HG03159 (cell line): ENCODE data around the gene CENPV.
"Not testable (repeated sequence)": the region's sequence is repeated elsewhere in the genome, so short reads cannot be mapped to it uniquely, and the experiment has no call there.

Experiments used
- ATAC-seq: cut with Tn5 transposase; IDR thresholded peaks from one replicate; pipeline ENCODE4 v1.9.1; 2021; ENCODE audit warnings: mild to moderate bottlenecking, moderate library complexity; ENCODE audit not compliant: unreplicated experiment

The CENPV gene

GRCh38 chr17:16353317-16354174 is at the start of gene CENPV:
Gene CENPV (minus strand): TSS chr17:16353469. CDS start chr17:16353436, 33 bp downstream.
- peak; percentile 67 for ATAC-seq

DNA sequence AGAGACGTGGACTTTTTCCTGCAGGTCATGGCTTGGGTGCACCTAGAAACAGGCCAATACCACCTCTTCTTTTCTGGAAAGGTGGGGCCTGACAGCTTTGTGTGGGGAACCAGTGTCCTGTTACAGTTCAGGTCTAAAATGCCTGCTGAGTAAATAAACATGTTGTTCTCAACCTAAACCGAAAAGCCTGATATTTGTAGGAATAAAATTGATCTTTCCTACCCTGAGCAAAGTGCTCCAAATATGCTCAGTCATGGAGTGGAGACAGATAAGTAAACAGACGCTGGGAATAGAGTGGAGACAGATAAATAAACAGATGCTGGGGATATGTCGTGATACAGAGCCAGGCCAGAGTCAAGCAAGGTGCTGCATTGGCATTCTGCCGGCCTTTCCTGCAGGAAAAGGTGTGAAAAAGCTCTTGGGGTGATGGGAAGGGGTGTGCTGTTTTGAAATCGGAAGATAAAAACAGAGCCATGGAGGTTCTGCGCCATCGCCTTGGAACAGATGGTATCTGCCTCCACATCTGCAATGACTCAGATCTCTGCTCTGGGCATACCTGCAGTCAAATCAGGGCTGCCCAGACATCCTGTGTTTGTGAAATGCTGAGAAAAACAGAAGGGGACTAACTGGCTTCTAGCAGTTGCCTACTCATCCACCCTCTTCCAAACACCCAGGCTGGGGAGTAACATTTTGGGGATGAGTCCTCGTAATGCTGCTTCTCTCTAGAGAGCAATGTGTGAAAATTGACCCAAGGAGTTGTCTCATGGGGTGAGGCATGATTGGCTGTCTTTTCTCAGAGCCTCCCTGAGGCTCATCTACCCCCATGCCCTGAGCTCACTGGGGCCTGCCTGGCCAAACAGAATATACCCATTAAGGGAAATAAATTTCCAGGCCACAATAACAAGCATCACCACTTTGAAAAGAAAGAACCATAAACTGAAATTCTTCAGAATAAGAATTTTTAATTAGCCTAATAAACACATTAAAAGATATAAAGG is 45.3 kb upstream of the CENPV start:
- ATAC-seq, result peak; percentile 76

GRCh38 chr17:16396693-16397092 is 43.4 kb upstream of the CENPV start:
- not testable (repeated sequence) for ATAC-seq

DNA sequence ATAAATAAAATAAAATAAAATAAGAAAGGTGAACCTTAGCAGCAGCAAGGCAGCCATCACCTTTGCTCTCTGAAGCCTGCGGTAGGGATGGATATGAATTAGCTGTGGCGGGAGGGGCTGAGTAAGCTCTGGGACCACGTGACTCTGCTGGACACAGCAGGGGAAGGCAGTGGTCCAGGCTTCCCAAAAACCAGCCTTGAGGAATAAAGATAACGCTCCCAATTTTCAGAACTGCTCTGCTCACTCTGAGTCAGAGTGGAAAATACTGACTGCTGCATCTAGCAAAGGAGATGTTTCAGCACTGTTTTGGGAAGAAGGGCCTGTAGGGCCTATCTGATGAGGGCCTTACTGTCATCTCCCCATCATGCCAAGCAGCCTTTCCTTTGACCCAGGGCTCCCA is 42.6 kb upstream of the CENPV start:
- ATAC-seq, result not testable (repeated sequence)

GRCh38 chr17:16392491-16392890 is 39.2 kb upstream of the CENPV start:
- not testable (repeated sequence) for ATAC-seq

DNA sequence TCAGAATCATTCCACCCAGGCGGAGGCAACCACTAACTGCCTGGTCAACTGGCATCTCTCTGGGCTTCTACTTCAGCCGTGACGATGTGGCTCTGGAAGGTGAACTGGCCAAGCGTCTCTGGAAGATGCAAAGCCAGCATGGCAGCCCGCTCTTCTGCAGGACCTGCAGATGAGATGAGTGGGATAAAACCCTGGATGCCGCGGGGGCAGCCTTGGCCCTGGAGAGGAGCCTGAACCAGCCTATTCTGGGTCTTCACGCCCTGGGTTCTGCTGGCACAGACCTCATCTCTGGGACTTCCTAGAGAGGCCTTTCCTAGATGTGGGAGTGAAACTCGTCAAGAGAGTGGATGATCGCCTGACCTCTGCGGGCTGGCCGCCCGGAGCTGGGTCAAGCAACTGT is 38.2 kb upstream of the CENPV start:
- no peak for ATAC-seq

DNA sequence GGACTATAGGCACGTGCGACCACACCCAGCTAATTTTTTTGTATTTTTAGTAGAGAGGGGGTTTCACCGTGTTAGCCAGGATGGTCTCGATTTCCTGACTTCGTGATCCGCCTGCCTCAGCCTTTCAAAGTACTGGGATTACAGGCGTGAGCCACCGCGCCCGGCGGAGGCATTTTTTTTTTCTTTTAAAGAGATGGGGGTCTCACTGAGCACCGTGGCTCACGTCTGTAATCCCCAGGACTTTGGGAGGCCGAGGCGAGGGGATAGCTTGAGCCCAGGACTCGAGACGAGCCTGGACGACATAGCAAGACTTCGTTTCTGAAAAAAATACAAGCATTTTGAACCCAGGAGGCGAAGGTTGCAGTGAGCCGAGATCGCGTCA is 32.8 kb upstream of the CENPV start:
- not testable (repeated sequence) for ATAC-seq

- no peak for ATAC-seq
Observed at GRCh38 chr17:16384557-16384956, 31.3 kb upstream of the CENPV start.

- ATAC-seq, result no peak
Observed at GRCh38 chr17:16383772-16384287, 30.6 kb upstream of the CENPV start.

DNA sequence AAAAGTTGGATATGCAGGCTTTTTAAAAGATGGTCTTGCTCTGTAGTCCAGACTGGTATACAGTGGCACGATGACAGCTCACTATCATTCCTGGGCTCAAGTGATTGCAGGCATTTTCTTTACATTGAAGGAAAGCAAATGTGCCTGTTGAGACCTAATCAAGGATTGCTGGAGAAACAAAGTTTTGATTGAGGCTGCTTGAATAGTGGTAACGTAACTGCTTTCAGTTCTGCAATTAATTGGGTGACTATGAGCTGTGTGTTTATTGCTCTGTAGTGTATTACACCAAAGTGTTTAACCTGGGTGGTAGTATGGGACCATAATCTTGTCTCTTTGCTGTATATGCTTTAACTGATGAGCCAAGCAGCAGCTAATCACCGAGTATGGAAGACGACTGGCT is 29.9 kb upstream of the CENPV start:
- ATAC-seq, result no peak

DNA sequence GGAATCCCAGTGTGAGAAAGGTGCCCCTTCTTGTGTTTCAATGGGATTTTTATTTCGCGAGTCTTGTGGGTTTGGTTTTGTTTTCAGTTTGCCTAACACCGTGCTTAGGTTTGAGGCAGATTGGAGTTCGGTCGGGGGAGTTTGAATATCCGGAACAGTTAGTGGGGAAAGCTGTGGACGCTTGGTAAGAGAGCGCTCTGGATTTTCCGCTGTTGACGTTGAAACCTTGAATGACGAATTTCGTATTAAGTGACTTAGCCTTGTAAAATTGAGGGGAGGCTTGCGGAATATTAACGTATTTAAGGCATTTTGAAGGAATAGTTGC is 28.2 kb upstream of the CENPV start:
- ATAC-seq, result no peak

DNA sequence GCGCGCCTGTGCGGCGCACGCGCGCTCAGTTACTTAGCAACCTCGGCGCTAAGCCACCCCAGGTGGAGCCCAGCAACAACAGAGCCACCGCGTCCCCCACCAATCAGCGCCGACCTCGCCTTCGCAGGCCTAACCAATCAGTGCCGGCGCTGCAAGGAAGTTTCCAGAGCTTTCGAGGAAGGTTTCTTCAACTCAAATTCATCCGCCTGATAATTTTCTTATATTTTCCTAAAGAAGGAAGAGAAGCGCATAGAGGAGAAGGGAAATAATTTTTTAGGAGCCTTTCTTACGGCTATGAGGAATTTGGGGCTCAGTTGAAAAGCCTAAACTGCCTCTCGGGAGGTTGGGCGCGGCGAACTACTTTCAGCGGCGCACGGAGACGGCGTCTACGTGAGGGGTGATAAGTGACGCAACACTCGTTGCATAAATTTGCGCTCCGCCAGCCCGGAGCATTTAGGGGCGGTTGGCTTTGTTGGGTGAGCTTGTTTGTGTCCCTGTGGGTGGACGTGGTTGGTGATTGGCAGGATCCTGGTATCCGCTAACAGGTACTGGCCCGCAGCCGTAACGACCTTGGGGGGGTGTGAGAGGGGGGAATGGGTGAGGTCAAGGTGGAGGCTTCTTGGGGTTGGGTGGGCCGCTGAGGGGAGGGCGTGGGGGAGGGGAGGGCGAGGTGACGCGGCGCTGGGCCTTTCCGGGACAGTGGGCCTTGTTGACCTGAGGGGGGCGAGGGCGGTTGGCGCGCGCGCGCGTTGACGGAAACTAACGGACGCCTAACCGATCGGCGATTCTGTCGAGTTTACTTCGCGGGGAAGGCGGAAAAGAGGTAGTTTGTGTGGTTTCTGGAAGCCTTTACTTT is 27.6 kb upstream of the CENPV start, which contains the start of gene UBB:
Gene UBB, plus strand, starts transcription at position 452 of the 856 bp plus-strand sequence. CDS start 817 bp downstream, outside the sequence.
- peak; percentile 93 for ATAC-seq

DNA sequence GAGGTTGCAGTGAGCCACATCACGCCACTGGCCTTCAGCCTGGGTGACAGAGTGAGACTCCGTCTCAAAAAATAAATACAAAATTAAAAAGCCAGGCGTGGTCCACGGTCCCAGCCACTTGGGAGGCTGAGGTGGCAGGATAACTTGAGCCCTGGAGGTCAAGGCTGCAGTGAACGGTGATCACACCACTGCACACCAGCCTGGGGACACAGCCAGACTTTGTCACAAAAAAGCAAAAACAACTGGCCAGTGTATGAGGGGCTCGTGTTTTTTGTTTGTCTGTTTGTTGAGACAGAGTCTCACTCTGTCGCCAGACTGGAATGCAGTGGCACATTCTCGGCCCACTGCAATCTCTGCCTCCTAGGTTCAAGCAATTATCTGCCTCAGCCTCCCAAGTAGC is 26.4 kb upstream of the CENPV start:
- no peak for ATAC-seq

DNA sequence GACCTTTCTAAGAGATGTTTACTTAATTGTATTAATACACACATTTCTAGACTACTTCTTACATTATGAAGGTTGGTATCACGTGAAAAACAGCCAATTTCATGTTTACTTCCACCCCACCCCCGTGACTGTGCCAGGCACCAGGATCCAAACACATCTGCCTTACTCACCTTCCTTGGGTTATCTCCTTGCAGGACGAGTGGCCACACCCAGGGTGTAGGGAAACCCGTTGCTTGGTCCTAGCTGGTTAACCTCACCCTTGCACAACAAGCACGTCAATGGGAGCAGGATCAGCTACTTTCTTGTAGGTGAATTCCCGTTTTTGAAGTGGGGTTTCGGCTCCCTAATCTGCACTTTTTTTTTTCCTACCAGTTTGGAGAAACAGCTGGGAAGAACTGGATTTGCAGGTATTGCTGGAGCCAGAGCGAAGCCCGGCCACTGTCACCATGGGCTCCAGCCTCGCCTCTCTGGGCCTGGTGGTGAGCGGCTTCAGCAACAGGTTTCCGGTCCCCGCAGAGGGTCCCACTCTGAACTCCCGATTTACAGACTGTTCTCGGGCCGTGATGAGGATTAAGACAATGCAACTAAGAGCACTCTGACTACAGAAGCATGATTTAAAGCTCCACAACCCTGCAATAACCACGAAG is 25.5 kb upstream of the CENPV start:
- ATAC-seq, result no peak

DNA sequence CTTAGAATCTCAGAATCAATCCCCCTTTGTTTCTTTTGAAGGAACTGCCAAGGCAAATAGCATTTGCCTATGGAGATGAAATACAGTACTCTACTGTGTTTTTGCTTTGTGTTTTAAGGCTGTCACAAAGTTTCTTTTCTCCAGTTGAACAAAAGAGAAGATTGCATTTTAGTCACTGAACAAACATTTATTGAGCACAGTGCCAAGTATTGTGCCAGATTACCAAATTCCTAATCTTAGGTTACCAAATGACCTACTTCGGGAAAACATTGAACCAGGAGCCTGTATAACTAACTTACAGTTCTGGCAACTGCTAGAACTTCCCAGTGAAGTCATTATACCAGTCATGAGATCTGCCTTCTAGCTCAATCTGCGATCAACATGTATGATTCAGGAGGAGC is 24.7 kb upstream of the CENPV start:
- no peak for ATAC-seq

DNA sequence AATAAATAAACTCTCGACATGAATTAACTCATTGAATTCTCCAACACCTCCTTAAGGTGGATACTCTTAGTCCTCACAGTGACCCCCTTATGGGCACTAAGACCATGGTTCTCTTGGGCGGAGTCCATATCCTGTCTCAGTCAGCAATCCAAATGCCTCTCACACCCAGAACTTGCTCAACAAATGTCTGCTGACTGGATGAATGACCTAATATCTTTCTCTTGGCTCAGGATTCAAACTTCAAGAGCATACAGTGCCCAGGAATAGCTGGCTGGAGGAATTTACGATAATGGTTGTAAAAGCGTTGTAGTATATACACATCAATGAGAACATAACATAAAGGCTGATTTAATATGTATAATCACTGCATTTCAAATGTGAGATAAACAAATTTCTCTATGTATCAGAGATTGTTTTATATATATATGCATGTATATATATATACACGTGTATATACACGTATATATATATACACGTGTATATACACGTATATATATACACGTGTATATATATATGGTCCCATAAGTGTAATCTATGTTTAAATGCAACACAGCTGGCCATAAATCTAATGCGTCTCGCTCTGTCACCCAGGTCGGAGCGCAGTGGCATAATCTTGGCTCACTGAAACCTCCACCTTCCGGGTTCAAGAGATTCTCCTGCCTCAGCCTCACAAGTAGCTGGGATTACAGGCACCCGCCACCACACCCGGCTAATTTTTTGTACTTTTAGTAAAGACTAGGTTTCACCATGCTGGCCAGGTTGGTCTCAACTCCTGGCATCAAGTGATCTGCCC is 21.1 kb upstream of the CENPV start:
- no peak for ATAC-seq

GRCh38 chr17:16371742-16372141 is 18.5 kb upstream of the CENPV start:
- no peak for ATAC-seq

GRCh38 chr17:16364625-16365024 is 11.4 kb upstream of the CENPV start:
- ATAC-seq, result no peak
